ENCODE data around the gene EPSTI1. TPM values are rescaled to one million over a fixed set of nuclear protein-coding genes. Genes with fewer than 3 reads are reported as not detected.

The EPSTI1 gene
- total RNA-seq, 2 experiments from 2014 or later, result 8.4 to 9.7 TPM

- intact Hi-C loops (cut with micrococcal nuclease), result no loop called here
- CTCF ChIA-PET, result no interaction called here
- POLR2A ChIA-PET, result no interaction called here
- Mint-ChIP-seq H3K4me1 (ENCODE audit: low read depth) (no peaks in the 10 kb centered on the region), H3K4me3 (no peak overlapping the region), H3K36me3 (ENCODE audit: low read depth) (peaks cover 4% of the 10 kb centered on the region), H3K9me3 (no peaks in the 10 kb centered on the region), H3K27ac (no peak overlapping the region), H3K27me3 (no peaks in the 10 kb centered on the region)
- TF ChIP-seq, protein P1, sequence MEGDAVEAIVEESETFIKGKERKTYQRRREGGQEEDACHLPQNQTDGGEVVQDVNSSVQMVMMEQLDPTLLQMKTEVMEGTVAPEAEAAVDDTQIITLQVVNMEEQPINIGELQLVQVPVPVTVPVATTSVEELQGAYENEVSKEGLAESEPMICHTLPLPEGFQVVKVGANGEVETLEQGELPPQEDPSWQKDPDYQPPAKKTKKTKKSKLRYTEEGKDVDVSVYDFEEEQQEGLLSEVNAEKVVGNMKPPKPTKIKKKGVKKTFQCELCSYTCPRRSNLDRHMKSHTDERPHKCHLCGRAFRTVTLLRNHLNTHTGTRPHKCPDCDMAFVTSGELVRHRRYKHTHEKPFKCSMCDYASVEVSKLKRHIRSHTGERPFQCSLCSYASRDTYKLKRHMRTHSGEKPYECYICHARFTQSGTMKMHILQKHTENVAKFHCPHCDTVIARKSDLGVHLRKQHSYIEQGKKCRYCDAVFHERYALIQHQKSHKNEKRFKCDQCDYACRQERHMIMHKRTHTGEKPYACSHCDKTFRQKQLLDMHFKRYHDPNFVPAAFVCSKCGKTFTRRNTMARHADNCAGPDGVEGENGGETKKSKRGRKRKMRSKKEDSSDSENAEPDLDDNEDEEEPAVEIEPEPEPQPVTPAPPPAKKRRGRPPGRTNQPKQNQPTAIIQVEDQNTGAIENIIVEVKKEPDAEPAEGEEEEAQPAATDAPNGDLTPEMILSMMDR (IDR thresholded peaks at IDR 0.05), result no peak
- ATAC-seq (no peak), DNase-seq (peak; percentile 5)
These were observed 92.8 kb downstream of the EPSTI1 start for GRCh38 chr13:42899266-42899665.

DNA sequence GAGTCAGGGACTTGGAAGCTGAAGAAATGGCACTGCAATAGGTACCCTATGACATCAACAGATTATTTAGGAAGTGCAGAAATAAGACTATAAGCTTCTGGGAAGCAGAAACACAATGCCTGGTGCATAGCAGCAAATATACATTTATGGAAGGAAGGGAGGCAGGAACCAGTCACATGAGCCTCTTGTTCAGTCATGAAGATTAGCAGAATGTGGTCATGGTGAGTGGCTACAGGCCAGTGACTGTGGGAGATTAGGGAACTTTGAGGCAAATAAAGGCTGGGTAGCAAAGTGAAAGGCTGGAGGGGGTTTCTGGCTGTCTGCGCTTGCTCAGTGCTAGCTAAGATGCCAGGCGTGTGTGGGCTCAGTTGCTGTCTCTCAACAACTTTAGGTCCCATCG lies 96.3 kb downstream of the EPSTI1 start:
- peaks cover 4% of the 10 kb centered on the region for H3K36me3 Mint-ChIP-seq (ENCODE audit: low read depth)
- intact Hi-C loops (cut with micrococcal nuclease), result no loop called here
- H3K9me3 Mint-ChIP-seq, result no peaks in the 10 kb centered on the region
- ChIA-PET CTCF (no interaction called here), POLR2A (interaction anchor here (0.8 kb wide), 1 partner anchor 13 kb away, joined by 3 read pairs; no protein-coding TSS in a partner anchor)
- H3K27ac Mint-ChIP-seq, result no peak overlapping the region
- no peak overlapping the region for H3K4me3 Mint-ChIP-seq
- no peaks in the 10 kb centered on the region for H3K27me3 Mint-ChIP-seq
- TF ChIP-seq, protein P1 (IDR thresholded peaks at IDR 0.05), result no peak
- DNase-seq (no peak), ATAC-seq (no peak)
- H3K4me1 Mint-ChIP-seq (ENCODE audit: low read depth), result no peaks in the 10 kb centered on the region

DNA sequence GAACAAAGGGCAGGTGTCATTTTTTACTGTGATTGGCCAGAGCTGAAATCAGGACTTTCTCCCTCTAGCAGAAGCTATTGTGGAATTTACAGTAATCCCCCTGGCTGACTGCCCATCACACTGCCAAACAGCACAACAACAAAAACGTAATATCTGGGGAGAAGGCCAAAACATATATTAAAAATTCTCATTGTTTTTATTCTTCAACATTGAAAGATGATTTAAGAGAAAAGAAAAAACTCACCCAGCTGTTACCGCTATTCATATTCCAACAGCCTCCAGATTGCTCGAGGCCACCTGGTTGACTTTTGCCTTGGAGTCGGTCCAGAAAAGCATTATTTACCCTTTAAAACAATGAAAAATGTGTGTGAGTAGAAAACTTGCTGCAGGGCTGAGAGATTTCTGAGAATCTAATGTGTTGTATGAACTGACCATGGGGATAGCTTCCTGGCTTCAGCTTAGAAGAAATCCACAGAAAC lies 97.2 kb downstream of the EPSTI1 start:
- H3K9me3 Mint-ChIP-seq, result no peaks in the 10 kb centered on the region
- intact Hi-C loops (cut with micrococcal nuclease), result no loop called here
- no peak overlapping the region for H3K4me3 Mint-ChIP-seq
- no peak for ATAC-seq
- no peak for DNase-seq
- ChIA-PET POLR2A (interaction anchor here (0.8 to 1.3 kb wide), 2 partner anchors 17 to 18 kb away, joined by 3 read pairs; no protein-coding TSS in a partner anchor), CTCF (interaction anchor here (0.7 kb wide), 1 partner anchor 75 kb away, joined by 3 read pairs; no protein-coding TSS in a partner anchor)
- no peak overlapping the region for H3K27ac Mint-ChIP-seq
- H3K4me1 Mint-ChIP-seq (ENCODE audit: low read depth), result no peaks in the 10 kb centered on the region
- no peaks in the 10 kb centered on the region for H3K27me3 Mint-ChIP-seq
- TF ChIP-seq, protein P1 (IDR thresholded peaks at IDR 0.05), result no peak
- H3K36me3 Mint-ChIP-seq (ENCODE audit: low read depth), result peaks cover 4% of the 10 kb centered on the region

GRCh38 chr13:42893214-42893671 lies 98.8 kb downstream of the EPSTI1 start:
- ATAC-seq (no peak), DNase-seq (no peak)
- ChIA-PET POLR2A (interaction anchor here (1.0 kb wide), 1 partner anchor 11 kb away, joined by 5 read pairs; no protein-coding TSS in a partner anchor), CTCF (no interaction called here)
- no peaks in the 10 kb centered on the region for H3K27me3 Mint-ChIP-seq
- no peak overlapping the region for H3K4me3 Mint-ChIP-seq
- TF ChIP-seq, protein P1 (IDR thresholded peaks at IDR 0.05), result no peak
- no peak overlapping the region for H3K27ac Mint-ChIP-seq
- intact Hi-C loops (cut with micrococcal nuclease), result no loop called here
- no peaks in the 10 kb centered on the region for H3K4me1 Mint-ChIP-seq (ENCODE audit: low read depth)
- no peaks in the 10 kb centered on the region for H3K9me3 Mint-ChIP-seq
- peaks cover 5% of the 10 kb centered on the region for H3K36me3 Mint-ChIP-seq (ENCODE audit: low read depth)

GRCh38 chr13:42892760-42893159 lies 99.3 kb downstream of the EPSTI1 start:
- H3K27ac Mint-ChIP-seq, result no peak overlapping the region
- peaks cover 6% of the 10 kb centered on the region for H3K36me3 Mint-ChIP-seq (ENCODE audit: low read depth)
- no peaks in the 10 kb centered on the region for H3K27me3 Mint-ChIP-seq
- TF ChIP-seq, protein P1 (IDR thresholded peaks at IDR 0.05), result no peak
- DNase-seq, result no peak
- intact Hi-C loops (cut with micrococcal nuclease), result no loop called here
- H3K9me3 Mint-ChIP-seq, result no peaks in the 10 kb centered on the region
- ATAC-seq, result no peak
- H3K4me3 Mint-ChIP-seq, result no peak overlapping the region
- ChIA-PET CTCF (no interaction called here), POLR2A (interaction anchor here (1.0 kb wide), 1 partner anchor 10 kb away, joined by 5 read pairs; no protein-coding TSS in a partner anchor)
- H3K4me1 Mint-ChIP-seq (ENCODE audit: low read depth), result no peaks in the 10 kb centered on the region
